Measurements from ENCODE around the gene PLSCR4. TPM values are rescaled to one million over a fixed set of nuclear protein-coding genes. Genes with fewer than 3 reads are reported as not detected.

Gene PLSCR4
- total and polyA plus RNA-seq, 2 of the 8 experiments (the other 6 are each of a cell fraction or from before 2014, with no cell fraction given): 1.8 to 2.9 TPM

- Histone ChIP-seq H3K9ac (replicated peaks in 1 of 4; ENCODE audit: extremely low read depth in 1 of 4, low read depth in 3 of 4, low read length in 3 of 4) (no peak overlapping the region), H2AFZ (ENCODE audit: low read length) (no peak overlapping the region), H3K18ac (ENCODE audit: extremely low read depth, low read length) (no peak overlapping the region), H4K8ac (ENCODE audit: extremely low read depth, insufficient read depth, low read length) (no peak overlapping the region), H3K79me2 (ENCODE audit: control insufficient read depth in 1 of 2, insufficient read depth in 2 of 2, low read length in 2 of 2) (no peaks in the 10 kb centered on the region), H3K56ac (replicated peaks; ENCODE audit: insufficient read length, low read depth, low read length) (no peak overlapping the region), H2AK5ac (ENCODE audit: low read depth, low read length) (no peak overlapping the region), H2BK12ac (ENCODE audit: low read depth, low read length) (no peak overlapping the region), H3K27me3 (replicated peaks in 1 of 4; ENCODE audit: control insufficient read depth in 3 of 4, extremely low read depth in 1 of 4, insufficient read depth in 3 of 4, low read length in 3 of 4) (no peaks in the 10 kb centered on the region; a peak in 1 of 7 replicates), H2BK15ac (ENCODE audit: low read length) (no peak overlapping the region), H3K9me3 (ENCODE audit: insufficient read depth in 2 of 2, low read depth in 1 of 2, low read length in 1 of 2) (no peaks in the 10 kb centered on the region; a peak in 1 of 4 replicates), H3K79me1 (ENCODE audit: low read depth, low read length) (no peaks in the 10 kb centered on the region), H3K4me2 (ENCODE audit: insufficient read depth in 1 of 2, low read depth in 2 of 2, low read length in 2 of 2) (no peak overlapping the region), H3K4ac (replicated peaks; ENCODE audit: insufficient read length, low read depth, low read length) (no peak overlapping the region), H2BK20ac (ENCODE audit: low read length) (no peak overlapping the region), H3K14ac (ENCODE audit: insufficient read length) (no peak overlapping the region), H3K36me3 (ENCODE audit: control insufficient read depth in 2 of 4, insufficient read depth in 4 of 4, low read length in 3 of 4) (no peaks in the 10 kb centered on the region), H4K91ac (replicated peaks; ENCODE audit: insufficient read length, low read length) (no peak overlapping the region), H3K23me2 (ENCODE audit: low read depth, low read length) (no peaks in the 10 kb centered on the region; the same call in 1 of the 2 replicates), H4K5ac (ENCODE audit: insufficient read length, low read depth, low read length) (no peak overlapping the region), H3K4me3 (ENCODE audit: extremely low read depth in 1 of 4, insufficient read depth in 2 of 4, low read depth in 3 of 4, low read length in 4 of 4) (no peak overlapping the region), H3K27ac (ENCODE audit: low read depth, low read length) (no peak overlapping the region), H2BK5ac (ENCODE audit: low read depth, low read length) (no peak overlapping the region), H2BK120ac (replicated peaks; ENCODE audit: low read depth, low read length) (no peak overlapping the region), H3K23ac (ENCODE audit: insufficient read length) (no peak overlapping the region), H4K20me1 (replicated peaks in 1 of 2; ENCODE audit: control insufficient read depth in 1 of 2, insufficient read depth in 2 of 2, low read length in 2 of 2) (no peaks in the 10 kb centered on the region), H3K4me1 (replicated peaks in 1 of 4; ENCODE audit: control insufficient read depth in 3 of 4, insufficient read depth in 4 of 4, low read length in 3 of 4) (no peaks in the 10 kb centered on the region)
- TF ChIP-seq SP1 (IDR thresholded peaks at IDR 0.05; ENCODE audit: low read depth, low read length) (no peak), BCL11A (IDR thresholded peaks at IDR 0.05; ENCODE audit: low read depth in 2 of 2, low read length in 2 of 2) (no peak)
- POLR2A ChIA-PET (ENCODE audit: partially characterized antibody): no interaction called here
- DNase-seq (ENCODE audit: low read depth in 1 of 2, low spot score in 2 of 2): no peak
- 97% methylated on average over 1 of the region's 1 CpG; no CpG with 5 or more reads in 1 of the 2 experiments for WGBS, 2 experiments (ENCODE audit: extremely low coverage in 1 of 2, insufficient coverage in 1 of 2, insufficient read length in 1 of 2, insufficient replicate concordance in 2 of 2, low coverage in 1 of 2, low lambda C conversion rate in 2 of 2, missing lambda C conversion rate in 1 of 2)
- CTCF ChIA-PET (ENCODE audit: partially characterized antibody): no interaction called here
- no peak for FAIRE-seq
Observed at GRCh38 chr3:146283781-146284445, 33.0 kb upstream of the PLSCR4 start.
